K562 (cell line): Measurements from ENCODE around the gene NEIL1. TPM values are rescaled to one million over a fixed set of nuclear protein-coding genes. Genes with fewer than 3 reads are reported as not detected.
"Not testable (repeated sequence)": the region's sequence is repeated elsewhere in the genome, so short reads cannot be mapped to it uniquely, and the experiment has no call there.

ENCODE experiments used
- ATAC-seq: fragments of 200-7000 bp; cut with Tn5 transposase; 3 replicates; pipeline ENCODE4 v1.9.1; 2020; ENCODE audit warnings: moderate library complexity
- BruUV-seq: library from RNA; stranded (reverse); fragments of 400-500 nt; replicated peaks from 2 replicates; lab custom pipeline; 2021; lab: Mats Ljungman, UMichigan
- CTCF ChIA-PET: fragments of 300-600 bp; formaldehyde crosslinking; extraction: SDS; loops from one replicate; lab custom pipeline; 2021; ENCODE audit warnings: low intra/inter-chr PET ratio; lab: Yijun Ruan, JAX
- POLR2A ChIA-PET: fragments of 300-600, 350-650 bp; sonication (Branson Sonifier 250); formaldehyde crosslinking; extraction: SDS; loops from one replicate; lab custom pipeline; 2021; ENCODE audit warnings: antibody characterized with exemption, inconsistent platforms; lab: Yijun Ruan, JAX
- DNase-seq, 4 experiments: peaks; one replicate each; pipeline versions ENCODE4 v3.0.0 to v3.0.0-alpha.2; 2011 to 2018; ENCODE audit warnings: low spot score in 3 of 4, mixed read lengths in 3 of 4; ENCODE audit errors: extremely low read depth in 1 of 4
- FAIRE-seq: peaks from 2 replicates; lab custom pipeline; 2011; peaks lifted over from hg19 to GRCh38; lab: Jason Lieb, UNC
- H2AFZ ChIP-seq: 2 replicates; pipeline ENCODE4 v1.6.0; 2011; ENCODE audit warnings: low read depth, low read length, control low read depth, inconsistent platforms
- H3K27ac ChIP-seq: fragments of 200-600 bp; 3 replicates; pipeline ENCODE4 v1.8.0; 2011; ENCODE audit warnings: low read depth, mild to moderate bottlenecking, control low read depth, inconsistent platforms, low read length, moderate library complexity, mixed read lengths; ENCODE audit errors: extremely low read depth
- H3K27me3 ChIP-seq, 2 experiments: fragments of 300-600 bp in 1 of 2; 2 replicates in 1 of 2; 3 replicates in 1 of 2; pipeline versions ENCODE4 v1.6.0 to v1.8.0; 2011; ENCODE audit warnings: inconsistent platforms in 2 of 2, low read length in 2 of 2, mild to moderate bottlenecking in 1 of 2, mixed read lengths in 1 of 2, moderate library complexity in 1 of 2; ENCODE audit not compliant: control insufficient read depth in 2 of 2, insufficient read depth in 2 of 2
- H3K36me3 ChIP-seq: fragments of 300-600 bp; 3 replicates; pipeline ENCODE4 v1.8.0; 2011; ENCODE audit warnings: mild to moderate bottlenecking, low read length, inconsistent platforms; ENCODE audit not compliant: control insufficient read depth, insufficient read depth
- H3K4me1 ChIP-seq, 2 experiments: fragments of 200-600 bp in 1 of 2; replicated peaks in 1 of 2; 2 replicates in 1 of 2; 3 replicates in 1 of 2; pipeline versions ENCODE4 v1.5.1 to v1.8.0; 2011; ENCODE audit warnings: inconsistent platforms in 2 of 2, low read length in 2 of 2, mild to moderate bottlenecking in 1 of 2, mixed read lengths in 1 of 2, moderate library complexity in 1 of 2; ENCODE audit not compliant: control insufficient read depth in 2 of 2, insufficient read depth in 2 of 2
- H3K4me2 ChIP-seq: 2 replicates; pipeline ENCODE4 v1.6.1; 2011; ENCODE audit warnings: low read length, control low read depth, inconsistent platforms, mixed read lengths; ENCODE audit not compliant: insufficient read depth
- H3K4me3 ChIP-seq: fragments of 200-600 bp; sonication (generic), shearing (Covaris generic); 2 replicates; pipeline ENCODE4 v1.5.1; 2016; ENCODE audit warnings: control low read depth, inconsistent platforms
- H3K79me2 ChIP-seq: fragments of 200-600 bp; 3 replicates; pipeline ENCODE4 v1.8.0; 2011; ENCODE audit warnings: low read length, inconsistent platforms; ENCODE audit not compliant: control insufficient read depth, insufficient read depth
- H3K9ac ChIP-seq, 2 experiments: 2 replicates each; pipeline versions ENCODE4 v1.6.0 to v1.6.1; 2011; ENCODE audit warnings: low read depth in 2 of 2, low read length in 2 of 2, control low read depth in 1 of 2, inconsistent platforms in 1 of 2, mild to moderate bottlenecking in 1 of 2, mixed read lengths in 1 of 2; ENCODE audit not compliant: insufficient read depth in 1 of 2
- H3K9me1 ChIP-seq: one replicate; pipeline ENCODE4 v1.6.0; 2011; ENCODE audit warnings: inconsistent platforms, mild to moderate bottlenecking, low read length, moderate library complexity; ENCODE audit not compliant: control insufficient read depth, insufficient read depth
- H3K9me3 ChIP-seq: replicated peaks from 2 replicates; pipeline ENCODE4 v1.5.1; 2011; ENCODE audit warnings: low read depth, low read length, inconsistent platforms; ENCODE audit not compliant: control insufficient read depth, insufficient read depth
- H4K20me1 ChIP-seq: replicated peaks from 2 replicates; pipeline ENCODE4 v1.6.1; 2011; ENCODE audit warnings: low read length, inconsistent platforms, mixed read lengths; ENCODE audit not compliant: control insufficient read depth, insufficient read depth
- CBX3 ChIP-seq, 2 experiments: IDR thresholded peaks; 1 replicate in 1 of 2; 2 replicates in 1 of 2; pipeline ENCODE4 v1.6.1; 2012; ENCODE audit warnings: inconsistent platforms in 2 of 2, low read length in 2 of 2, borderline replicate concordance in 1 of 2, control low read depth in 1 of 2
- DIDO1 ChIP-seq: fragments of 450-650 bp; IDR thresholded peaks from 2 replicates; pipeline ENCODE4 v1.6.1; 2016; ENCODE audit warnings: low read depth, missing biosample characterization, missing genetic modification characterization
- FOXJ2 ChIP-seq: fragments of 200-800 bp; sonication (Bioruptor generic); IDR thresholded peaks from 2 replicates; pipeline ENCODE4 v1.6.1; 2016; ENCODE audit warnings: missing genetic modification characterization, missing compliant biosample characterization
- FOXP1 ChIP-seq: sonication (generic); formaldehyde crosslinking; IDR thresholded peaks from 2 replicates; pipeline ENCODE4 v1.8.0; 2022; ENCODE audit warnings: mild to moderate bottlenecking, missing genetic modification reagents
- HNRNPUL1 ChIP-seq: fragments of 200-400 bp; formaldehyde crosslinking; IDR thresholded peaks from 2 replicates; pipeline ENCODE4 v1.6.1; 2017; ENCODE audit warnings: low read length
- KLF1 ChIP-seq: fragments of 450-650 bp; IDR thresholded peaks from 2 replicates; pipeline ENCODE4 v1.6.1; 2016; ENCODE audit warnings: missing genetic modification characterization, missing compliant biosample characterization
- KLF16 ChIP-seq: IDR thresholded peaks from 2 replicates; pipeline ENCODE4 v1.6.1; 2016; ENCODE audit warnings: antibody characterized with exemption
- MXI1 ChIP-seq: IDR thresholded peaks from 2 replicates; pipeline ENCODE4 v1.6.1; 2011; ENCODE audit warnings: low read depth, mild to moderate bottlenecking, improper control_type of control experiment, low read length
- POLR2AphosphoS2 ChIP-seq: IDR thresholded peaks from 2 replicates; pipeline ENCODE4 v1.6.1; 2012; ENCODE audit warnings: low read length, improper control_type of control experiment
- SAFB ChIP-seq: fragments of 200-400 bp; formaldehyde crosslinking; IDR thresholded peaks from 2 replicates; pipeline ENCODE4 v1.6.1; 2017; ENCODE audit warnings: low read depth, low read length, borderline replicate concordance
- TAF9B ChIP-seq: fragments of 450-650 bp; IDR thresholded peaks from 2 replicates; pipeline ENCODE4 v1.6.1; 2018; ENCODE audit warnings: mild to moderate bottlenecking; ENCODE audit not compliant: partially characterized antibody
- TCF7 ChIP-seq: sonication (generic); IDR thresholded peaks from 2 replicates; pipeline ENCODE4 v1.6.1; 2016; ENCODE audit warnings: antibody characterized with exemption, borderline replicate concordance
- ZNF644 ChIP-seq: fragments of 200-800 bp; sonication (Bioruptor generic); IDR thresholded peaks from 2 replicates; pipeline ENCODE4 v1.6.1; 2016; ENCODE audit warnings: low read depth, missing genetic modification characterization, missing compliant biosample characterization
- ZNF778 ChIP-seq: fragments of 450-650 bp; formaldehyde crosslinking; IDR thresholded peaks from 2 replicates; pipeline ENCODE4 v1.4.0; 2020; ENCODE audit warnings: mild to moderate bottlenecking, moderate library complexity
- WGBS: fragments of 100-300 bp; shearing (Covaris generic); methylation state at CpG from one replicate; pipeline ENCODE4 v1.1.6; 2016; ENCODE audit warnings: low coverage, mixed read lengths; ENCODE audit not compliant: insufficient coverage; ENCODE audit errors: missing lambda C conversion rate; 5-methylcytosine and 5-hydroxymethylcytosine counted together
- in situ Hi-C: fragments of 300-500 bp; cut with MboI; formaldehyde crosslinking; loops from 4 replicates; pipeline ENCODE4 v1.15.0; 2018; ENCODE audit warnings: inconsistent platforms, mixed read lengths
- intact Hi-C: fragments of 100-400 bp; cut with micrococcal nuclease; formaldehyde crosslinking; loops from 2 replicates; pipeline ENCODE4 v1.14.2; 2022
- polyA plus RNA-seq, 8 experiments: library from polyadenylated mRNA; depleted of rRNA in 4 of 8; stranded (reverse) in 5 of 8; unstranded in 3 of 8; fragments of >200 nt; fragmentation: Nextera tagmentation in 2 of 8; fragmentation: Illumina TruSeq in 1 of 8; extraction: Ambion mirVana in 2 of 8; extraction: Trizol in 1 of 8; gene quantifications; 2 replicates each; pipeline versions ENCODE4 v1.2.1 to v1.2.3, GENCODE V29; 2011 to 2014; ENCODE audit warnings: inconsistent platforms in 1 of 8, missing spikeins in 1 of 8
- total RNA-seq, 7 experiments: library from RNA; depleted of rRNA in 6 of 7; stranded (reverse); fragments of >200 nt in 6 of 7; fragmentation: Illumina TruSeq in 2 of 7; extraction: Trizol in 2 of 7; gene quantifications; 2 replicates each; pipeline versions ENCODE4 v1.2.1 to v1.2.3, GENCODE V29; 2011 to 2021; ENCODE audit warnings: low replicate concordance in 1 of 7
- TF ChIP-seq, protein P1 (sequence below): fragments of 450-650 bp; IDR thresholded peaks from 2 replicates; pipeline ENCODE4 v1.6.1; 2017; ENCODE audit warnings: antibody characterized with exemption
- TF ChIP-seq, protein P2 (sequence below), 2 experiments: fragments of 200-800 bp in 1 of 2; sonication (Bioruptor generic) in 1 of 2; sonication (generic) in 1 of 2; formaldehyde crosslinking in 1 of 2; IDR thresholded peaks in 1 of 2; conservative IDR thresholded peaks in 1 of 2; 2 replicates each; pipeline versions ENCODE4 v1.5.0 to v1.6.1; 2016 to 2020; ENCODE audit warnings: missing compliant biosample characterization in 1 of 2, missing genetic modification characterization in 1 of 2, missing genetic modification reagents in 1 of 2

NEIL1 gene
- total and polyA plus RNA-seq, 9 of the 15 experiments (the other 6 are each of a cell fraction or from before 2014, with no cell fraction given), result 0.14 to 4.3 (median 2.4) TPM

DNA sequence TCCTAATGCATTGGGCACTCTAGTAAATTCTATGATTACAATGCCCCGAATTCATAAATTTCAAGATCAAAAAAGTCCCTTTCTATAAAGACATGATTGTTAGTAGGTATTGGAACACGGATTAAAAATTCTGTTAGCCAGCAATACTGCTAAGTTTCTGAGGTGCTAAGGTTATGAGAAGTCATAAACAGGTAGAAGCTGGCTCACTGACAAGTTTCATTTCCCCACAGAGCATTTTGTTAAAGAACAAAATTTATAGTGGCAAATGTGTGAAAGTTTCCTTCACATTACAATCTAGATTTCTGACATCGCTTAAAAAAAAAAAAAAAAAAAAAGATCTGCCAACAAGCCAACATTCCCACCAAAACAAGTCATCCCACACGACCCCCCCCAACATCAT, 33.9 kb downstream of the NEIL1 start:
- Histone ChIP-seq H3K4me1 (no peaks in the 10 kb centered on the region), H3K9ac (no peak overlapping the region), H3K27ac (no peak overlapping the region), H2AFZ (no peak overlapping the region), H3K27me3 (no peaks in the 10 kb centered on the region), H3K4me3 (no peak overlapping the region), H3K4me2 (no peak overlapping the region), H3K36me3 (peaks cover 92% of the 10 kb centered on the region), H3K79me2 (no peaks in the 10 kb centered on the region), H3K9me3 (no peaks in the 10 kb centered on the region), H3K9me1 (no peaks in the 10 kb centered on the region), H4K20me1 (no peaks in the 10 kb centered on the region)
- 72% methylated on average over 4 of the region's 4 CpGs for WGBS
- no TSS peak for BruUV-seq
- TF ChIP-seq POLR2AphosphoS2, result no peak
- no peak for TF ChIP-seq FOXJ2
- TF ChIP-seq ZNF644 (tag), result no peak
- TF ChIP-seq SAFB, result no peak
- TF ChIP-seq, protein P1, sequence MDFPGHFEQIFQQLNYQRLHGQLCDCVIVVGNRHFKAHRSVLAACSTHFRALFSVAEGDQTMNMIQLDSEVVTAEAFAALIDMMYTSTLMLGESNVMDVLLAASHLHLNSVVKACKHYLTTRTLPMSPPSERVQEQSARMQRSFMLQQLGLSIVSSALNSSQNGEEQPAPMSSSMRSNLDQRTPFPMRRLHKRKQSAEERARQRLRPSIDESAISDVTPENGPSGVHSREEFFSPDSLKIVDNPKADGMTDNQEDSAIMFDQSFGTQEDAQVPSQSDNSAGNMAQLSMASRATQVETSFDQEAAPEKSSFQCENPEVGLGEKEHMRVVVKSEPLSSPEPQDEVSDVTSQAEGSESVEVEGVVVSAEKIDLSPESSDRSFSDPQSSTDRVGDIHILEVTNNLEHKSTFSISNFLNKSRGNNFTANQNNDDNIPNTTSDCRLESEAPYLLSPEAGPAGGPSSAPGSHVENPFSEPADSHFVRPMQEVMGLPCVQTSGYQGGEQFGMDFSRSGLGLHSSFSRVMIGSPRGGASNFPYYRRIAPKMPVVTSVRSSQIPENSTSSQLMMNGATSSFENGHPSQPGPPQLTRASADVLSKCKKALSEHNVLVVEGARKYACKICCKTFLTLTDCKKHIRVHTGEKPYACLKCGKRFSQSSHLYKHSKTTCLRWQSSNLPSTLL, result no peak
- TF ChIP-seq KLF1 (tag), result no peak
- no peak for TF ChIP-seq FOXP1 (CRISPR knock-in tag)
- no peak for TF ChIP-seq TCF7
- no peak for TF ChIP-seq HNRNPUL1
- no peak for TF ChIP-seq TAF9B
- TF ChIP-seq, protein P2, sequence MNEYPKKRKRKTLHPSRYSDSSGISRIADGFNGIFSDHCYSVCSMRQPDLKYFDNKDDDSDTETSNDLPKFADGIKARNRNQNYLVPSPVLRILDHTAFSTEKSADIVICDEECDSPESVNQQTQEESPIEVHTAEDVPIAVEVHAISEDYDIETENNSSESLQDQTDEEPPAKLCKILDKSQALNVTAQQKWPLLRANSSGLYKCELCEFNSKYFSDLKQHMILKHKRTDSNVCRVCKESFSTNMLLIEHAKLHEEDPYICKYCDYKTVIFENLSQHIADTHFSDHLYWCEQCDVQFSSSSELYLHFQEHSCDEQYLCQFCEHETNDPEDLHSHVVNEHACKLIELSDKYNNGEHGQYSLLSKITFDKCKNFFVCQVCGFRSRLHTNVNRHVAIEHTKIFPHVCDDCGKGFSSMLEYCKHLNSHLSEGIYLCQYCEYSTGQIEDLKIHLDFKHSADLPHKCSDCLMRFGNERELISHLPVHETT (CRISPR knock-in tag; conservative IDR thresholded peaks at IDR 0.05 in 1 of 2, IDR thresholded peaks at IDR 0.05 in 1 of 2), result no peak
- no peak for TF ChIP-seq MXI1
- TF ChIP-seq ZNF778 (CRISPR knock-in tag), result no peak
- TF ChIP-seq DIDO1 (tag), result no peak
- TF ChIP-seq KLF16, result no peak
- TF ChIP-seq CBX3 (IDR thresholded peaks at IDR 0.05; ENCODE audit: borderline replicate concordance in 1 of 2, low read length in 2 of 2), result no peak
- intact Hi-C loops, result no loop called here
- ChIA-PET POLR2A (interaction anchor here (1.0 to 1.7 kb wide), 5 partner anchors 10 to 71 kb away, joined by 3 to 5 read pairs (median 3); partner anchors contain the start of gene SIN3A), CTCF (no interaction called here)
- ATAC-seq (no peak), DNase-seq (no peak), FAIRE-seq (no peak)
- in situ Hi-C loops, result no loop called here

DNA sequence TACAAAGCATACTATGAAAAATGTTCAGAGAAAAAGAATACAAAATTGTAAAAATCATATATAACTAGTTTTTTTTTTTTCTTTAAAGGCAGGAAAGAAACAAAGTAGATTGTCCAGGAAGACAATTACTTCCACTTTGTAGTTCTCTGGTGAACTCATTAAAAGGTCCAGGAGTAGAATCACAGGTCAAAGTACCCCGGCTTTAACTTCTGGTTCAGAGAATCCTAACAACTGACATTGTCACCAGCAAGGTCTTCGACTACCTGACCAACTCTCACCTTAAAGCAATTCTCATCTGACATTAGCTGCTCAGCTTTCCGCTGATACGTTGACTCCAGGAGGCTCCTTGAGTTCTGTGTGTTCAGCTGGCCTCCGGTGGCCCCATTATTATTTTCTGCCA, 37.1 kb downstream of the NEIL1 start:
- H4K20me1 ChIP-seq, H3K9me3 ChIP-seq, FAIRE-seq, H3K9me1 ChIP-seq, CTCF ChIA-PET, H3K27ac ChIP-seq, H3K27me3 ChIP-seq, POLR2A ChIA-PET, DNase-seq, intact Hi-C loops, H3K4me2 ChIP-seq, H2AFZ ChIP-seq, H3K9ac ChIP-seq, H3K4me1 ChIP-seq, in situ Hi-C loops, BruUV-seq, H3K4me3 ChIP-seq, H3K79me2 ChIP-seq, ATAC-seq: not testable (repeated sequence)
- WGBS, result 95% methylated on average over 5 of the region's 5 CpGs
- H3K36me3 ChIP-seq, result peaks cover 96% of the 10 kb centered on the region
